SK-N-SH (cell line): ENCODE data around the gene UGT1A1.

Source experiments
- CHD2 ChIP-seq: fragments of 150-350 bp; IDR thresholded peaks from 2 replicates; pipeline ENCODE4 v1.6.1; 2018; ENCODE audit warnings: low read length; ENCODE audit not compliant: partially characterized antibody
- EP300 ChIP-seq, 2 experiments: IDR thresholded peaks; 2 replicates each; pipeline versions ENCODE4 v1.4.0 to v1.6.1; 2012; ENCODE audit warnings: borderline replicate concordance in 1 of 2, low read depth in 1 of 2, low read length in 1 of 2
- GABPA ChIP-seq: IDR thresholded peaks from 2 replicates; pipeline ENCODE4 v1.4.0; 2012; ENCODE audit warnings: low read depth, mild to moderate bottlenecking
- POLR2AphosphoS5 ChIP-seq: IDR thresholded peaks from 2 replicates; pipeline ENCODE4 v1.6.1; 2012; ENCODE audit warnings: low read depth, low read length
- RAD21 ChIP-seq: IDR thresholded peaks from 2 replicates; pipeline ENCODE4 v1.6.1; 2012; ENCODE audit warnings: mild to moderate bottlenecking, low read length
- RFX5 ChIP-seq: IDR thresholded peaks from 2 replicates; pipeline ENCODE4 v1.6.1; 2012; ENCODE audit warnings: mild to moderate bottlenecking, improper control_type of control experiment, low read length
- SIN3A ChIP-seq: IDR thresholded peaks from 2 replicates; pipeline ENCODE4 v1.6.1; 2012; ENCODE audit warnings: low read depth, mild to moderate bottlenecking, low read length, moderate library complexity, borderline replicate concordance
- TF ChIP-seq, protein P1 (sequence below): IDR thresholded peaks from 2 replicates; pipeline ENCODE4 v1.4.0; 2012; ENCODE audit warnings: low read depth
- TF ChIP-seq, protein P2 (sequence below): IDR thresholded peaks from 2 replicates; pipeline ENCODE4; 2012
- TF ChIP-seq, protein P3 (sequence below): fragments of 200-600 bp; sonication (generic); IDR thresholded peaks from 2 replicates; pipeline ENCODE4 v1.6.1; 2017; ENCODE audit warnings: antibody characterized with exemption, mild to moderate bottlenecking, moderate library complexity
- TF ChIP-seq, protein P4 (sequence below): IDR thresholded peaks from 2 replicates; pipeline ENCODE4 v1.6.1; 2012; ENCODE audit warnings: mild to moderate bottlenecking, low read depth, low read length, moderate library complexity

DNA sequence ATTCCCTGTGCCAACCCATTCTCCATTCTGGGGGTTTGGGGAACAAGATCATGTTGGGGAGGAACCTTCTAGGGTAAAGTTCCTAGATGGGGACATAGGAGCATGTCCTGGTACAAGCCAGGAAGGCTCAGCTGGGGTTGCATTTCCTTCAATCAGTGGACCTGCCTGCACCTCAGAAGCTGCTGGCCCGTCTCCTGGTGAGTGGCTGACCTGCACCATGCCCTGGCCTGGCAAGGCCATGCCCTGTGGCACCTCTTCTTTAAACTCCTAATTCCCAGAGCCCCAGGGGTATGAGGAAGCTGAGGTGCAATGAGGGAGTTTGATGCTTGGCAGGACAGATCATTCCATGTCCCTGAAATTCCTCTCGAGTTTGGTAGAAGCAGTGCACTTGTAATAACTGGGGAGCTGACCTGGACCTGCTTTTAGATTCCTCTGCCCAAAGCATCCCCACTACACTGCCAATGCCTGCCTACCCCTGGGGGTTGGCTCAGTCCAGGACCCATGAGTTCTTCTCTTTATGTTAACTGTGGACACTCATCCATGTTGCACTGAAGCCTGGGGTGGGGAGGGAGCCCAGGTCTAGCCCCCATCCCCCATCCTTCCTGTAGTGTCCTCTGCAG is 43.3 kb downstream of the UGT1A1 start:
- TF ChIP-seq, protein P1, sequence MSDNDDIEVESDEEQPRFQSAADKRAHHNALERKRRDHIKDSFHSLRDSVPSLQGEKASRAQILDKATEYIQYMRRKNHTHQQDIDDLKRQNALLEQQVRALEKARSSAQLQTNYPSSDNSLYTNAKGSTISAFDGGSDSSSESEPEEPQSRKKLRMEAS, result no peak
- TF ChIP-seq, protein P2, sequence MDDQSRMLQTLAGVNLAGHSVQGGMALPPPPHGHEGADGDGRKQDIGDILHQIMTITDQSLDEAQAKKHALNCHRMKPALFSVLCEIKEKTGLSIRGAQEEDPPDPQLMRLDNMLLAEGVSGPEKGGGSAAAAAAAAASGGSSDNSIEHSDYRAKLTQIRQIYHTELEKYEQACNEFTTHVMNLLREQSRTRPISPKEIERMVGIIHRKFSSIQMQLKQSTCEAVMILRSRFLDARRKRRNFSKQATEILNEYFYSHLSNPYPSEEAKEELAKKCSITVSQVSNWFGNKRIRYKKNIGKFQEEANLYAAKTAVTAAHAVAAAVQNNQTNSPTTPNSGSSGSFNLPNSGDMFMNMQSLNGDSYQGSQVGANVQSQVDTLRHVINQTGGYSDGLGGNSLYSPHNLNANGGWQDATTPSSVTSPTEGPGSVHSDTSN, result no peak
- TF ChIP-seq, protein P3, sequence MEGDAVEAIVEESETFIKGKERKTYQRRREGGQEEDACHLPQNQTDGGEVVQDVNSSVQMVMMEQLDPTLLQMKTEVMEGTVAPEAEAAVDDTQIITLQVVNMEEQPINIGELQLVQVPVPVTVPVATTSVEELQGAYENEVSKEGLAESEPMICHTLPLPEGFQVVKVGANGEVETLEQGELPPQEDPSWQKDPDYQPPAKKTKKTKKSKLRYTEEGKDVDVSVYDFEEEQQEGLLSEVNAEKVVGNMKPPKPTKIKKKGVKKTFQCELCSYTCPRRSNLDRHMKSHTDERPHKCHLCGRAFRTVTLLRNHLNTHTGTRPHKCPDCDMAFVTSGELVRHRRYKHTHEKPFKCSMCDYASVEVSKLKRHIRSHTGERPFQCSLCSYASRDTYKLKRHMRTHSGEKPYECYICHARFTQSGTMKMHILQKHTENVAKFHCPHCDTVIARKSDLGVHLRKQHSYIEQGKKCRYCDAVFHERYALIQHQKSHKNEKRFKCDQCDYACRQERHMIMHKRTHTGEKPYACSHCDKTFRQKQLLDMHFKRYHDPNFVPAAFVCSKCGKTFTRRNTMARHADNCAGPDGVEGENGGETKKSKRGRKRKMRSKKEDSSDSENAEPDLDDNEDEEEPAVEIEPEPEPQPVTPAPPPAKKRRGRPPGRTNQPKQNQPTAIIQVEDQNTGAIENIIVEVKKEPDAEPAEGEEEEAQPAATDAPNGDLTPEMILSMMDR, result no peak
- TF ChIP-seq RFX5 (no peak), POLR2AphosphoS5 (no peak), CHD2 (no peak), RAD21 (no peak), SIN3A (no peak), EP300 (IDR thresholded peaks at IDR 0.05; ENCODE audit: borderline replicate concordance in 1 of 2, low read depth in 1 of 2, low read length in 1 of 2) (no peak), GABPA (no peak)
- TF ChIP-seq, protein P4, sequence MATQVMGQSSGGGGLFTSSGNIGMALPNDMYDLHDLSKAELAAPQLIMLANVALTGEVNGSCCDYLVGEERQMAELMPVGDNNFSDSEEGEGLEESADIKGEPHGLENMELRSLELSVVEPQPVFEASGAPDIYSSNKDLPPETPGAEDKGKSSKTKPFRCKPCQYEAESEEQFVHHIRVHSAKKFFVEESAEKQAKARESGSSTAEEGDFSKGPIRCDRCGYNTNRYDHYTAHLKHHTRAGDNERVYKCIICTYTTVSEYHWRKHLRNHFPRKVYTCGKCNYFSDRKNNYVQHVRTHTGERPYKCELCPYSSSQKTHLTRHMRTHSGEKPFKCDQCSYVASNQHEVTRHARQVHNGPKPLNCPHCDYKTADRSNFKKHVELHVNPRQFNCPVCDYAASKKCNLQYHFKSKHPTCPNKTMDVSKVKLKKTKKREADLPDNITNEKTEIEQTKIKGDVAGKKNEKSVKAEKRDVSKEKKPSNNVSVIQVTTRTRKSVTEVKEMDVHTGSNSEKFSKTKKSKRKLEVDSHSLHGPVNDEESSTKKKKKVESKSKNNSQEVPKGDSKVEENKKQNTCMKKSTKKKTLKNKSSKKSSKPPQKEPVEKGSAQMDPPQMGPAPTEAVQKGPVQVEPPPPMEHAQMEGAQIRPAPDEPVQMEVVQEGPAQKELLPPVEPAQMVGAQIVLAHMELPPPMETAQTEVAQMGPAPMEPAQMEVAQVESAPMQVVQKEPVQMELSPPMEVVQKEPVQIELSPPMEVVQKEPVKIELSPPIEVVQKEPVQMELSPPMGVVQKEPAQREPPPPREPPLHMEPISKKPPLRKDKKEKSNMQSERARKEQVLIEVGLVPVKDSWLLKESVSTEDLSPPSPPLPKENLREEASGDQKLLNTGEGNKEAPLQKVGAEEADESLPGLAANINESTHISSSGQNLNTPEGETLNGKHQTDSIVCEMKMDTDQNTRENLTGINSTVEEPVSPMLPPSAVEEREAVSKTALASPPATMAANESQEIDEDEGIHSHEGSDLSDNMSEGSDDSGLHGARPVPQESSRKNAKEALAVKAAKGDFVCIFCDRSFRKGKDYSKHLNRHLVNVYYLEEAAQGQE, result no peak
